MM.1S (cell line): ENCODE results near the gene MPDU1.

ENCODE experiments used
- EZH2 ChIP-seq: fragments of 300-600 bp; sonication (generic); optimal IDR thresholded peaks from 2 replicates; pipeline ENCODE3; 2017; ENCODE audit warnings: low read depth, mild to moderate bottlenecking, antibody characterized with exemption, low read length, mixed read lengths
- TF ChIP-seq, protein P1 (sequence below): fragments of 300-600 bp; sonication (generic); IDR thresholded peaks from 2 replicates; pipeline ENCODE4 v1.5.1; 2016; ENCODE audit warnings: antibody characterized with exemption, low read length, mixed read lengths

DNA sequence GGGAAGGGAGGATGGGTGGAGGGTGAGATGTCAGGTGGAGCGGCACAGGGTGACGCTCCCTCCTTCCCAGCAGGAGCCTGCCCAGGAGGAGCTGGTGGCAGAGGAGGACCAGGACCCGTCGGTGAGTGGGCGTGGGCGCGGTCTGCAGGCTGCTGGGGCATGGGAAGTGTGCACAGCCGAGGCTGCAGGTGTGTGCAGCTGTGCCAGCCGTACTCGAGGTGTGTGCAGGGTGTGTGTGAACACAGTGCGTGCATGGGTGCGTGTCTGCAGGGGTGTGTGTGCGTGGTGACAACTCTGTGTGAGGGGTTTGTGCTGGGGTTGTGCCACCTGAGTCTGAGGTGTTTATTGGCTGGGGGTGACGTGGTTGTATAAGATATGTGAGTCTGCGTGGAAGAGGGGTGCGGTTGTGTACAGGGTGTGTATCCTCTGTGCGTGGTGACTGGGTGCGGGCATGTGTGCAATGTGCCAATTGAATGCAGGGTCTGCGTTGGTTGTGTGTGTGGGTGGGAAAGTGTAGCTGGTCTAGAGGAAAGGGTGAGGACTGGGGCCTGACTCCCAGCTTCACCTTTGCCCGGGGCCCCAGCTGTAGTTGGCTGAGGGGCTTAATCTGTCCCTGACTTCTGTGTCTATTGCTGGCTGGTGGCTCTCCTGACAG is 34.1 kb upstream of the MPDU1 start:
- TF ChIP-seq, protein P1, sequence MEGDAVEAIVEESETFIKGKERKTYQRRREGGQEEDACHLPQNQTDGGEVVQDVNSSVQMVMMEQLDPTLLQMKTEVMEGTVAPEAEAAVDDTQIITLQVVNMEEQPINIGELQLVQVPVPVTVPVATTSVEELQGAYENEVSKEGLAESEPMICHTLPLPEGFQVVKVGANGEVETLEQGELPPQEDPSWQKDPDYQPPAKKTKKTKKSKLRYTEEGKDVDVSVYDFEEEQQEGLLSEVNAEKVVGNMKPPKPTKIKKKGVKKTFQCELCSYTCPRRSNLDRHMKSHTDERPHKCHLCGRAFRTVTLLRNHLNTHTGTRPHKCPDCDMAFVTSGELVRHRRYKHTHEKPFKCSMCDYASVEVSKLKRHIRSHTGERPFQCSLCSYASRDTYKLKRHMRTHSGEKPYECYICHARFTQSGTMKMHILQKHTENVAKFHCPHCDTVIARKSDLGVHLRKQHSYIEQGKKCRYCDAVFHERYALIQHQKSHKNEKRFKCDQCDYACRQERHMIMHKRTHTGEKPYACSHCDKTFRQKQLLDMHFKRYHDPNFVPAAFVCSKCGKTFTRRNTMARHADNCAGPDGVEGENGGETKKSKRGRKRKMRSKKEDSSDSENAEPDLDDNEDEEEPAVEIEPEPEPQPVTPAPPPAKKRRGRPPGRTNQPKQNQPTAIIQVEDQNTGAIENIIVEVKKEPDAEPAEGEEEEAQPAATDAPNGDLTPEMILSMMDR = no peak
- TF ChIP-seq EZH2 = no peak
